Measurements from ENCODE around the gene RNF149.

RNF149 gene

DNA sequence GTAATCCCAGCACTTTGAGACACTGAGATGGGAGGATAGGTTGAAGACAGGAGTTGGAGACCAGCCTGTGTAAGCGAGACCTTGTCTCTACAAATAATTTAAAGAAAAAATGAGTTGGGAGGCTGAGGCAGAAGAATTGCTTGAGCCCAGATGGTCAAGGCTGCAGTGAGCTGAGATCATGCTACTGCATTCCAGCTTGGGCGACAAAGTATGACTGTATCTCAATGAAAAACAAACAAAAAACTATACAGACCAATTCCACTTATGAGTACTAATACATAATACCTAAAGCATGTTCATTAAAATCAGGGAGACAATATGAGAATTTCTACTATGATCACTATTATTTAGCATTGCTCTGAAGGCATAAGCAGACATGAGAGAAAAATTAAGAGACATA lies 12.6 kb downstream of the RNF149 start:
- peak; percentile 28 for DNase-seq (ENCODE audit: low read depth)

DNA sequence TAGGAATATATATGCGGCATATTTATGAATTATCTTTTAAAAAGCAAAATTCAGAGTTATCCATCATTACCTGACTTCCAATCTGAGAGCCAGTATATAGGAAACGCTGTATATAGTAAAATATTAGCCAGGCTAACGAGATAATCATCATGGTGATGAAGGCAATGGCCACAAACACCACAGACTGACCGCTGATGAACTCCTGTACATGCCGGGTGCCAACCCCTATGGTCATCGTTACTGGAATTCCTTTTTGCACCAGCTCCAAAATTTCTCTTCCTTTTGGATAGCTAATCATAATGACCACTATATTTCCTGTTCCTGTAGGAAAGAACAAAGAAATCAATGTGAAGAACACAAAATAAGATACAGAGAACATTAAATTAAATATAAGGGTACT lies 13.6 kb downstream of the RNF149 start:
- no peak for DNase-seq (ENCODE audit: low read depth)

- no peak for DNase-seq (ENCODE audit: low read depth)
Measured at GRCh38 chr2:101293544-101293943, 15.0 kb downstream of the RNF149 start.

GRCh38 chr2:101291973-101292372 lies 16.5 kb downstream of the RNF149 start:
- DNase-seq (ENCODE audit: low read depth), result no peak

DNA sequence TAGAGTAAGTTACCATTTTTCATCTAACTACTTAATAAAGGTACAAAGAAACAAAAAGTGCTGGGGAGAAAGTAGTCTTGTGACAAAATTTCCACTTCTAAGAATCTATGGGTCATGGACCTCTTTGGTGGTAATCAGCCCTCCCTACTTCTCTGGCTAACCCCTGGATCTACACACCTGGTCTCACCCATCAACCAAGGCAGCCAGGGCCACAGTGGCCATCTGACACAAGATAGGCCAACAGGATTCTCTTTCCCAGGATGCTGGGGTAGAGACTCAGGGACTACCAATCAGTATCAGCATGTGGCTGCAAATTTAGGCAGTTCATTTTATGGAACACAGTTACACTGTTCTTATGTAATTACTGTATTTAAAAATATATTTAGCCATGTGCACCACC lies 17.8 kb downstream of the RNF149 start:
- DNase-seq (ENCODE audit: low read depth), result no peak

DNA sequence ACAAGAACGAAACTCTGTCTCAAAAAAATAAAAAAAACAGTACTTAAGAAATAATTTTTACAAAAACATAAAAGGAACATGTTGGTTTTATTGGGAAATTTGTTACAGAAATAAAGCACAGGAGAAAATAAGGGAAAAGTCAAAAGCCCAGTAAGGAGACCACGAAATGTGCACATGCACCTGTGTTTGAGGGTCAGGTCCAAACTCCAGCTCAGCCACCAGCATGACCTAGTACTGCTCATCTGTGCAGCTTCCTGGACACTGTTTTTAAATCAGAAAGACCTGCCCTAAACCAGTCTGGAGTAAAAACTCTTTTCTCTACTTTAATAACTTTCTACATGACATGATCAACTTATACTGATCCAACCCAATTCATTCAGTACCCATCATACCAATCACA lies 21.2 kb downstream of the RNF149 start:
- DNase-seq (ENCODE audit: low read depth), result no peak

DNA sequence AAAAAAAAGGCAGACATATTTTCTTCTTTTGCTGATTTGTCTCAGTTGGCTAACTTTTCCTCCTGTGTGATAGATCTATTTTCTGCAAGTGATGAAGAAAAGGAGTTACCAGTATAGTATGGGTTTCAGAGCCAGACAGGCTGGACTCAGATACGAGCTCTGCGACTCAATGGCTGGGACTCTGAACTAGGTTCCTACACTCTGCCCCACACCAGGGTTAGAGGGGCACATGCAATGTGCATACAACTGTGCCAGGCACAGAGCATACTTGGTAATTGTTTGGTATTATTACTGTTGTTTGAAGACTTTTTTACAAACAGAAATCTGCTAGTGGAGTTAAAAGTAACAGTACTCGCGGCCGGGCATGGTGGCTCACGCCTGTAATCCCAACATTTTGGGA lies 21.8 kb downstream of the RNF149 start:
- DNase-seq (ENCODE audit: low read depth), result no peak

DNA sequence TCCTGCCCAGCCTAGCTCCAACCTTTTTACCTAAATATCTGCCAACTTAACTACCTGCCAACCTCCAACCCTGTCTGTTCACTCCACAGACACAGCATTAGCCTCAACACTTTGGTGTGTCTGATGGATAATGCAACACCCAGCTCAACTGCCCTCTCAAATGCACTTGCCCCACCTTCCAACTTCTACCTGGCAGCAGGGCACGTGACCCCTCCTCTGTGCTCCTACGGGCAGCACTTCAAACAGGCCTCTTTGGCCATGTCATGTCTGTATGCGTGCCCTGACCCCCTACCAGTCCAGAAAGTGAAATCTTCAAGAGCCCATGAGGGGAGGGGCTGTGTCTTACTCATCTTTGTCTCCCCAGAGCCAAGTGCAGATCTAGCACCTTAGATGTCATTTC lies 25.5 kb downstream of the RNF149 start:
- no peak for DNase-seq (ENCODE audit: low read depth)

DNA sequence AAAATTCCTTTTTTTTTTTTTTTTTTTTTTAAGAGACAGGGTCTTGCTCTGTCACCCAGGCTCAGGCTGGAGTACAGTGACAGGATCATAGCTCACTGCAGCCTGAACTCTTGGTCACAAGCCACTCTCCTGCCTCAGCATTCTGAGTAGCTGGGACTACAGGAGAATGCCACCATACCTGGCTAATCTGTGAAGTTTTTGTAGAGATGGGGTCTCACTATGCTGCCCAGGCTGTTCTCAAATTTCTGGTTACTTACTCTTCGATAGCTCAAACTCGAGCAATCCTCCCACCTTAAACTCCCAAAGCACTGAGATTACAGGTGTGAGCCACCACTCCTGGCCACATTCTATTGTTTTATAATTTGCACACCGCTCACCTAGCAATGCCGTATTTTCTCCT lies 27.0 kb downstream of the RNF149 start:
- DNase-seq (ENCODE audit: low read depth), result no peak

GRCh38 chr2:101278925-101279324 lies 29.6 kb downstream of the RNF149 start:
- DNase-seq (ENCODE audit: low read depth), result no peak

- no peak for DNase-seq (ENCODE audit: low read depth)
Measured at GRCh38 chr2:101277111-101277510, 31.4 kb downstream of the RNF149 start.

DNA sequence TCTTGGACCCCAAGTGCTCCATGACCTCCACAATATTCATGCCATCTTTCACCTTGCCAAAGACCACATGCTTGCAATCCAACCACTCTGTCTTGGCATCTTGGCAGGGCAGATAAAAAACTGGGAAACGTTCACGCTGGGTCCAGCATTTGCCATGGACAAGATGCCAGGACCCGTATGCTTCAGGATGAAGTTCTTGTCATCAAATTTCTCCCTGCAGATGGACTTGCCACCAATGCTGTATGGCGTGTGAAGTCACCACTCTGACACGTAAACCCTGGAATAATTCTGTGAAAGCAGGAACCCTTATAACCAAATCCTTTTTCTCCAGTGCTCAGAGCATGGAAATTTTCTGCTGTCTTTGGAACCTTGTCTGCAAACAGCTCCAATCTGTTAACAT lies 34.4 kb downstream of the RNF149 start:
- no peak for DNase-seq (ENCODE audit: low read depth)

DNA sequence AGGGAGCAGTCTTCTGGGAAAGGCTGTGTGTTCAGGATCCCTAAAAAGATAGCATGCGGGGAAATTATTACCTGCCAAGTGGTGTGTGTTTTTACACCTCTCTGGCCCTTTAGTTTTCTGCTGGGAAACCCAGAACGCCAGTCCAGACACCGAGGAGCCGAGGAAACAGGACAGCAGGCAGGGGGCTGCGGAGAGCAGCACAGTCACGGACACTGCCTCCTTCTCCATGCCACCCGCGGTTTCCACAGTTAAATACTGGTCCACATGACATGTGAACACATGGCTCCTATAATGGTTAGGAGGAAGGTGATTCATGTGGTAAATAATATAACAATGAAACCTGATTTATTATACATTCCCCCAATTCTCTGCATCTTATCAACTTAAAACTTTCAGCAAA lies 35.4 kb downstream of the RNF149 start:
- no peak for DNase-seq (ENCODE audit: low read depth)

GRCh38 chr2:101272045-101272784 lies 36.3 kb downstream of the RNF149 start:
- no peak for DNase-seq (ENCODE audit: low read depth)

GRCh38 chr2:101270700-101271259 lies 37.7 kb downstream of the RNF149 start:
- DNase-seq (ENCODE audit: low read depth), result no peak

DNA sequence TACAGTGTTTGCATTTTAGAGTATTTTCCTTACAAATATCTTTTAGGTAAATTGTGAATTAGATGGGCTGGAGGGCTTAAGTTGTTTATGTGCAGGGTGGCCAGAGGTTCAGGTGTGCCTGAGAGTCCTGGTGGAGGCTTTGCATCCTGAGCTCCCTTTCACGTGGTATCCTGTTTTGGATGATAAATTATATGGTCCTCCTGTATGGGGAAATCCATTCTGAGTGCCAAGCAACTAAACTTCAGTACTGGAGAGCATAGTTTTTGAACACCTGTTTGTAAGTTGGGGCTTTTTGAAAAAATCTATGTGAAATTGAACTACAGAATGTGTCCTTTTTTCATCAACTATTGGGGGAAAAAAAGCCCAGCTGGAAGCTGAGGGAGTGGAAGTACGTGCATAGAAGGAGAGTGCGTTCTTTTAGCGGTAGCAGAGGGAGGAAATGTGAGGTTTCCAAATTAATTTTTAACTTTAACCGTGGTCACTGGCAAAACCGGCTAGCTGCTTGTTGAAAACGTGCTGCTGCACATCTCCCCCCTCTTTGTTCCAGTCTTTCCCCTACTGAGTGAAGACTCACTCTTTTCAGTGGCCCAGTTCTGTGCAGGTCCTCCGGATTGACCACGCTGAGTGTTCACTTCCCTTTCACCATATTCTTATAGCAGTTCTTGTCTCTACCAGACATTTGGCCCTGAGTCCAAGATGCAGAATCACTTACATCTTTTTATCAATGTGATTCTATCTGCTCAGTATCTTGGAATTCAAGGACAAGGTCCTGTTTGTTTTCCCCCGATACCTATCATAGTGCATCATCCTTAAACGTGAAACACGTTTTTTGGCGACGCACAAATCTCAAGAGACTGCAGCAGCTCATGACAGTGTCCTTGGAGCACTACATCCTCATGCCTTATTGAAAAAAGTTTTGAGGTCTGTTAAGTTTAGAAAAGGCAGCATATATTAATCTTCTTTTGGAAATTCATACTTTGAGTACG lies 40.5 kb downstream of the RNF149 start:
- no peak for DNase-seq (ENCODE audit: low read depth)

DNA sequence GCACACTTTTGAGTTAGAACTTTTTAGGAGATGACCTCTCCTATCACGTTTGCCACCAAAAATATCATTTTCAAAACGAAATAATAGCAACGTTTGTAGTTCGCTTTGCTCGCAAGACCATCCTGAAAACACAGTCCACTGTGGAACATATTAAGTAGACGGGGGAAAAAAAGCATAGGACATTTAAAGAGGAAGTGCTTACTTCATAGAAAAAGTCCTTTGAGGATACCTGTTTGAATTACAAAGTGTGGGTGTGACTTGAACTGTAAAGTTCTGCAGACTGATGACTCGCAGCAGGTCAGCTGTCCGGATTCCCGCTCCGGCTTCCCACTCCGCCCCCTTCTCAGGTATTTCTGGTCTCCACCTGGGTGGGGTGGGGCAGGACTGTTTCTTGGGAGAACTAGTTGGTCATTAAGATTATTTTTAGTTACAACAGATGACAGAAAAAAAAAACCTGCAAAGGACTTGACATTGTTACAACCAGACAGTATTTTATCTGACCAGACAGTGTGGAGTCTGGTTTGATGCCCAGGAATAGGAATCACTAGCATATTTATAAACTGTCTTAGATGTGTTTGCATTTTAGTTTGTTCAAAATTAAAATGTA lies 42.5 kb downstream of the RNF149 start:
- DNase-seq (ENCODE audit: low read depth), result no peak

GRCh38 chr2:101264360-101264939 lies 44.1 kb downstream of the RNF149 start:
- no peak for DNase-seq (ENCODE audit: low read depth)

DNA sequence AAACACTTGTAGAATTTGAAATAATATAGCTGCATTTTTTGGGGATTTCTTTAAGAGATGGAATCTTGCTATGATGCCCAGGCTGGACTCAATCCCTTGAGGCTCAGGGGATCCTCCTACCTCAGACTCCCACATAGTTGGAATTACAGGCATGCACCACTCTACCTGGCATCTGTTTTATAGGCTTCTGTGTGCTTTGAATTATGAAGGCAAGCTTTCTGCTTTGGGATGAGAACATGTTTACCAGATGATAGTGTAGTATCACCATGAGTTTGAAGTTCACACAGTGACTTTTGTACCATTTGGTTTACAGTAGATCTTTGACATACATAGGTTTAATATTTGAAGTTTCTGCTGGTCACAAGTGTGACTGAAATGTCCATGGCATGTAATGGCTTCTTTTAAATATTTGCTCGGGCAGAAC lies 45.1 kb downstream of the RNF149 start:
- DNase-seq (ENCODE audit: low read depth), result no peak

DNA sequence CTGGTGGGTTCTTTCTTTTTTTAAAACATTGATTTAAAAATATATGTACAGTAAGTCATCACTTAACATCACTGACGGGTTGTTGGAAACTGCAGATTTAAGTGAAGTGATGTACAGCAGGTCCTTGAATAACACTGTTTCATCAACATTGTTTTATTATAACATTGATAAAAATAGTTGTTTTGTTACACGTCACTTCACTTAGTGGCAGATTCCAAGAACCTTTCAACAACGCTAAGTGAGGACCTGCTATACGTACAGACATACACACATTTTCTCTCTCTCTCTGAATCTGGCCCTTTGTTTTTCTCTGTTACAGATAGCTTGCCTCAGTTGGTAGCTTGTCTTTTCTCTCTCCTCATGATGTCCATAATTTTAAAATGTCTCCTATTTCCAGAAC lies 46.4 kb downstream of the RNF149 start:
- DNase-seq (ENCODE audit: low read depth), result no peak

- DNase-seq (ENCODE audit: low read depth), result no peak
Measured at GRCh38 chr2:101258804-101259203, 49.7 kb downstream of the RNF149 start.

DNA sequence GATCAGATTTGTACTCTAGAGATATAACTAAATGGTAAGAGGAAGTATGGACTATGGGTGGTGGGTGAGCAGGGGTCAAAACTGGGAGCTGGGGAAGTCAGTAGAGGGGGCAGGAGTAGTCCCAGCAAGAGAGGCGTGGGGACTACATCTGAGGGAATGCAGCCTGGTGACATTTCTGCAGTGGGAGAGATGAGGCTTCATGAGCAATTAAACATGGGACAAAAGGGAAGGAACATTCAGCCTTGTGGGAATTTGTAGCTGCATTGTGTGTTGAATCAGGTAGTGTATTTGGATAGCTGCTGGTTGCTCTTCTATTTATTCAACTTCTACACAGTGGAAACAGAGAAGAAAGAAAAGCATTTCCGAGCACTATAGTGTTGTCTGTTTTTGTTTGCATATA lies 52.2 kb downstream of the RNF149 start:
- no peak for DNase-seq (ENCODE audit: low read depth)

All from GM04503 (cell line).